HG03060 (cell line): ENCODE data around the gene GPHN.
"Not testable (repeated sequence)": the region's sequence is repeated elsewhere in the genome, so short reads cannot be mapped to it uniquely, and the experiment has no call there.

ENCODE experiments used
- ATAC-seq: cut with Tn5 transposase; IDR thresholded peaks from one replicate; pipeline ENCODE4 v1.9.1; 2021; ENCODE audit warnings: low read depth, moderate number of reproducible peaks; ENCODE audit not compliant: unreplicated experiment

The GPHN gene

GRCh38 chr14:66649498-66649897, 141.6 kb downstream of the GPHN start:
- ATAC-seq: peak; percentile 68

- peak; percentile 55 for ATAC-seq
Observed at GRCh38 chr14:66650491-66650911, 142.6 kb downstream of the GPHN start.

- no peak for ATAC-seq
Observed at GRCh38 chr14:66651536-66652220, 143.7 kb downstream of the GPHN start.

- no peak for ATAC-seq
Observed at GRCh38 chr14:66652525-66653106, 144.7 kb downstream of the GPHN start.

- ATAC-seq: no peak
Observed at GRCh38 chr14:66657780-66658179, 149.8 kb downstream of the GPHN start.

- ATAC-seq: no peak
Observed at GRCh38 chr14:66662374-66662773, 154.4 kb downstream of the GPHN start.

GRCh38 chr14:66677780-66678179, 169.8 kb downstream of the GPHN start:
- ATAC-seq: no peak

GRCh38 chr14:66680216-66680615, 172.3 kb downstream of the GPHN start:
- ATAC-seq: no peak

- no peak for ATAC-seq
Observed at GRCh38 chr14:66696326-66696725, 188.4 kb downstream of the GPHN start.

- ATAC-seq: no peak
Observed at GRCh38 chr14:66698503-66698902, 190.6 kb downstream of the GPHN start.

- ATAC-seq: no peak
Observed at GRCh38 chr14:66701813-66702212, 193.9 kb downstream of the GPHN start.

GRCh38 chr14:66708267-66708666, 200.3 kb downstream of the GPHN start:
- no peak for ATAC-seq

- no peak for ATAC-seq
Observed at GRCh38 chr14:66709291-66709690, 201.3 kb downstream of the GPHN start.

- ATAC-seq: not testable (repeated sequence)
Observed at GRCh38 chr14:66714291-66714690, 206.3 kb downstream of the GPHN start.

GRCh38 chr14:66715313-66715712, 207.4 kb downstream of the GPHN start:
- ATAC-seq: not testable (repeated sequence)

- ATAC-seq: no peak
Observed at GRCh38 chr14:66716227-66716626, 208.3 kb downstream of the GPHN start.

- no peak for ATAC-seq
Observed at GRCh38 chr14:66717561-66718140, 209.7 kb downstream of the GPHN start.

GRCh38 chr14:66724996-66725395, 217.0 kb downstream of the GPHN start:
- ATAC-seq: no peak

GRCh38 chr14:66731298-66731697, 223.4 kb downstream of the GPHN start:
- ATAC-seq: not testable (repeated sequence)

- ATAC-seq: no peak
Observed at GRCh38 chr14:66735853-66736252, 227.9 kb downstream of the GPHN start.

- ATAC-seq: no peak
Observed at GRCh38 chr14:66739826-66740225, 231.9 kb downstream of the GPHN start.

GRCh38 chr14:66745078-66745477, 237.1 kb downstream of the GPHN start:
- no peak for ATAC-seq
